Spleen (tissue), 7 donors: ENCODE data around the gene NUP50.

ENCODE experiments used
- CTCF ChIP-seq, 11 experiments: fragments of 200-600 bp in 7 of 11; fragments of 450-650 bp in 4 of 11; sonication (generic) in 4 of 11; IDR thresholded peaks in 8 of 11; conservative IDR thresholded peaks in 3 of 11; 1 replicate in 7 of 11; 2 replicates in 4 of 11; pipeline versions ENCODE4 v1.4.0 to v1.8.0; 2016 to 2021; ENCODE audit warnings: antibody characterized with exemption in 11 of 11, inconsistent platforms in 4 of 11, mild to moderate bottlenecking in 1 of 11
- POLR2A ChIP-seq, 3 donors: fragments of 450-650 bp; IDR thresholded peaks; one replicate each; pipeline ENCODE4 v1.5.1; 2017; ENCODE audit warnings: antibody characterized with exemption in 3 of 3, mild to moderate bottlenecking in 1 of 3
- donor health status: DM: no; HTN: no; CAD: no; lungs with moderate emphysema.
- donor health status: DM: no; HTN: no; CAD: no.
- donor health status: DM: no; HTN: no; CAD: no.

- TF ChIP-seq CTCF (IDR thresholded peaks at IDR 0.05 in 8 of 11, conservative IDR thresholded peaks at IDR 0.05 in 3 of 11) (no peak), POLR2A (IDR thresholded peaks at IDR 0.05) (no peak)
Measured at GRCh38 chr22:45169591-45170466, 6.1 kb downstream of the NUP50 start.
